8988T (cell line): ENCODE results near the gene CLNS1A.
"Not testable (repeated sequence)": the region's sequence is repeated elsewhere in the genome, so short reads cannot be mapped to it uniquely, and the experiment has no call there.

Experiments
- DNase-seq: peaks from one replicate; pipeline ENCODE4 v3.0.0; 2011

The CLNS1A gene

GRCh38 chr11:77637345-77638165 is at the start of gene CLNS1A:
Gene CLNS1A (minus strand): TSS chr11:77637794. CDS start chr11:77637714, 80 bp downstream.
- DNase-seq = peak; percentile 34

- no peak for DNase-seq
Measured at GRCh38 chr11:77687088-77687487, 49.5 kb upstream of the CLNS1A start.

- no peak for DNase-seq
Measured at GRCh38 chr11:77677138-77677537, 39.5 kb upstream of the CLNS1A start.

DNA sequence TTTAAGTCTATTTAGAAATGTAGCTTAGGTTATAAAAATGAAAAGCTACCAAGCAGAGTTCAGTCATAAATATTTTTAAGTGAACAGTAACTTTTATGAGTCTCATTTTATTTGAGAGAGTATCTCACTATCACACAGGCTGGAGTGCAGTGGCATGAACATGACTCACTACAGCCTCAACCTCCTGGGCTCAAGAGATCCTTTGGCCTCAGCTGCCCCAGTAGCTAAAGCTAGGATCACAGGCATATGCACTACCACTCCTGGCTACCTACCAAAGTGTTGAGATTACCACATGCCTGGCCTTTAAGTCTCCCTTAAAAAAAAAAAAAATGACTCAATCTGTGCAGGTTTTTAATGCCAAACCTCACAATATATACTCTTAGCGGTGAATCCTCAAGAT is 34.7 kb upstream of the CLNS1A start:
- no peak for DNase-seq

DNA sequence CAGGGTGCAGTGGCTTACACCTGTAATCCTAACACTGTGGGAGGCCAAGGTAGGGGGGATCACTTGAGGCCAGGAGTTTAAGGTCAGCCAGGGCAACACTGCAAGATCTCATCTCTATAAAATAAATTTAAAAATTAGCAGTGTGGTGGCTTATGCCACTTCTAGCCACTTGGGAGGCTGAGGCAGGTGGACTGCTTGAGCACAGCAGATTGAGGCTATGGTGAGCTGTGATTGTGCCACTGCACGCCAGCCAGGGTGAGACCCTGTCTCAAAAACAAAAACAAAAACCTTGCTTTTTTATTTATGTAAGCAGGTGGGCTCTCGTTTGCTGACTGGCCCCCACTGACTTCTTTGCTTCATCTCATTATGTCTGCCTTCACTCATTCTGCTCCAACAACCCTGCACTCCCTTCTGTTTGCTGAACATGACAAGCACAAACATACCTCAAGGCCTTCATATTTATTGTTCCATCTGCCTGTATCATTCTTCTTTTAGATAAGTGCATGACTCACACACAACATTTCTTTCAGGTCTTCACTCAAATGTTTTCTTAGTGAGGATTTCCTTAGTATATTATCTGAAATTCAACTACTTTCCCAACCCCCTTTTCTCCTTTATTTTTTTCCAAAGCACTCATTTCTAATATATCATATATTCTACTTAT is 32.4 kb upstream of the CLNS1A start:
- DNase-seq = no peak

DNA sequence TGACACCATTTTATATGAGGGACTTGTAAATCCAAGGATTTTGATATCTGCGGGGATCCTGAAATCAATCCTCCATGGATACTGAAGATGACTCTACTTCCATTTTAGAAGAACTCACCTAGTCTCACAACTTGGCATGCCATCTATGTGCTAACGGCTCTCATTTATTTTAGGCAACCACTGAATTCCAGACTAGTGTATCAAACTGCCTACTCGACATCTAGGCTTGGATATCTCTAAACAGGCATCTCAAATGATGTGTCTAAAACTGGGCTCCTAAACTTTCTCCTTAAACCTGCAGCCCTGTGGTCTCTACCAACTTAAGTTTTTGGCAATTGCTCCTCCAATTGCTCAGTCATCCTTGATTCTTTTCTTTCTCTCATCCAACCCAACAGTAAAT is 31.2 kb upstream of the CLNS1A start:
- no peak for DNase-seq

- DNase-seq = no peak
Measured at GRCh38 chr11:77665240-77665965, 27.8 kb upstream of the CLNS1A start.

DNA sequence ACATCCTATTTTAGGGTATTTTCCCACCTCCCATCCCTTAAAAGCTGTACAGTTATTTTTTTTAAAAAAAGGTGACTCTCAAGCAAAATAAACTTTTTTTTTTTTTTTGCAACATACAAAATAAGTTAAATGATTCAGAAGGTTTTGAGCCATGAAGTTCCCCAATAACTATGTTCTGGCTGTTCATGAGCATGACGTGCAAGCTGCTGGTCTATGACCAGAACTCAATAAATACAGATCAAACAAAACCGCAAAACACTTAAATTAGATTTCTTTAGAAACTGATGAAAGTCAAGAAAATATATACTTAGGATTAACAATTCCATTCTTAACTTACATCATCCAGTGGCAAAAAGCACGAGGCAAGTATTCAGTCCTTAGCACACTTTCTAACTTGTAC is 24.1 kb upstream of the CLNS1A start:
- DNase-seq = no peak

- no peak for DNase-seq
Measured at GRCh38 chr11:77660947-77661346, 23.4 kb upstream of the CLNS1A start.

- DNase-seq = no peak
Measured at GRCh38 chr11:77658213-77659013, 20.8 kb upstream of the CLNS1A start.

GRCh38 chr11:77656362-77656761 is 18.8 kb upstream of the CLNS1A start:
- DNase-seq = no peak

- DNase-seq = no peak
Measured at GRCh38 chr11:77654770-77655434, 17.3 kb upstream of the CLNS1A start.

DNA sequence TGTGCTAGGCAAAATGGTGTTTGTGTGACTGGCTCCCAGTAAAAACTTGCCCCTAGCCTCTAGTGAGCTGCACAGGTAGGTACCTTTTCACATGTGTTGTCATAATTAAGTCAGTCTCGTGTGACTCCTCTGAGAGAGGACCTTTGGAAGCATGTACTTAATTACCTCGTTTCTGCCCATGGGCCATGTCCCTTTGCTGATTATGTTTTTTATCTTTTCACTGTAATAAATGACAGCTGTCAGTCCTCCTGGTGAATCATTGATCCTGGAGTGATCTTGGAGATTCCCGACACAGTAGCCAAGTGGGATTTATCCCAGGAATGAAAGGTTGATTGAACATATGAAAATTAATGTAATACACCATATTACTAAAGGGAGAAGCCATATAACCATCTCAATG is 12.5 kb upstream of the CLNS1A start:
- no peak for DNase-seq

DNA sequence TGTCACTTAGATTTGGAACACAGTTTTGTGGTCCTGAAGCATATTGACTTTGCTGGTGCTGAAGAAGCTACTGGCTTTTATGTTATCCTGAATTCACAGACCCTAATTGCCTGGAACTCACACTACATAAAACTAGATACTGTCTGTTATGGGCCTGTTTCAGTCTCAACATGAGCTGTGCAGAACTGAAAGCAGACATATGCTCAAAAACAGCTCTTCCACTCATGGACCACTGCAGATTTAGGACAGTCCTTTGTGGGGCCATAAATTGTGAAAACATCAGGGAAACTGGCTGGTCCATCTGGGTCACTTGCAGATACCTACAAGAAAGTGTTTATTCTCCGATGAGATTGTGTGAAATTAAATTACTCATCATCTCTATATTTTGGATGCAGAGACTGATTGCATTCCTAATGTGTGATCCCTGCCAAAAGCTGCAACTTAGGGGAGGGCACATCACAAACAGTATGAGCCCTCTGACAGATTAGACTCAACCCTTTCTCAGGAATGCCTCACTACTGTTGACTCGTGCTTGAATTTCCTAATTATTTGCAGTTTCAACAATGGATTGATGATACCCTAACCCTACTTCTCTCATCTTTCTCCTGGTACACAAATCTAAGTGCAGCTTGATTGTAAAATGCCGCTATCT is 10.2 kb upstream of the CLNS1A start:
- no peak for DNase-seq

- DNase-seq = no peak
Measured at GRCh38 chr11:77644887-77645286, 7.3 kb upstream of the CLNS1A start.

- DNase-seq = no peak
Measured at GRCh38 chr11:77642228-77642627, 4.6 kb upstream of the CLNS1A start.

GRCh38 chr11:77636731-77637344 is 756 bp downstream of the CLNS1A start:
- no peak for DNase-seq

DNA sequence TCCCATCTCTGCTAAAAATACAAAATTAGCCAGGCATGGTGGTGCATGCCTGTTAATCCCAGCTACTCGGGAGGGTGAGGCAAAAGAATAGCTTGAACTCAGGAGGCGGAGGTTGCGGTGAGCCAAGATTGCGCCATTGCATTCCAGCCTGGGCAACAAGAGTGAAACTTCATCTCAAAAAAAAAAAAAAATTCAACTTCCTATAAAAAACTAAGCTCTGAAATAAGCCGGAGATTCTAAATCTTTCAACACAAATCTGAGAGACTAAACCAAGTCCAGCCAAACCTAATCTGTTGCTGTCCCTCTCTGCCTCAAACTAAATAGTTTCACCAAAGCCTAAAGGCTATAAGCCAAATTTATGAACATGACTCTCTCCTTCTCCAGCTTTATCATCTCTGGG is 3.7 kb downstream of the CLNS1A start:
- not testable (repeated sequence) for DNase-seq

GRCh38 chr11:77630157-77630710 is 7.4 kb downstream of the CLNS1A start:
- no peak for DNase-seq

- DNase-seq = no peak
Measured at GRCh38 chr11:77619576-77620198, 17.9 kb downstream of the CLNS1A start.

GRCh38 chr11:77617892-77618291 is 19.7 kb downstream of the CLNS1A start:
- no peak for DNase-seq
